Measurements from ENCODE around the gene AFDN. TPM values are rescaled to one million over a fixed set of nuclear protein-coding genes. Genes with fewer than 3 reads are reported as not detected.
"Not testable (repeated sequence)": the region's sequence is repeated elsewhere in the genome, so short reads cannot be mapped to it uniquely, and the experiment has no call there.

The AFDN gene
- total and polyA plus RNA-seq, 2 donors (not counting 1 experiment from before 2014, with no cell fraction given): 21.0 to 57.1 TPM

DNA sequence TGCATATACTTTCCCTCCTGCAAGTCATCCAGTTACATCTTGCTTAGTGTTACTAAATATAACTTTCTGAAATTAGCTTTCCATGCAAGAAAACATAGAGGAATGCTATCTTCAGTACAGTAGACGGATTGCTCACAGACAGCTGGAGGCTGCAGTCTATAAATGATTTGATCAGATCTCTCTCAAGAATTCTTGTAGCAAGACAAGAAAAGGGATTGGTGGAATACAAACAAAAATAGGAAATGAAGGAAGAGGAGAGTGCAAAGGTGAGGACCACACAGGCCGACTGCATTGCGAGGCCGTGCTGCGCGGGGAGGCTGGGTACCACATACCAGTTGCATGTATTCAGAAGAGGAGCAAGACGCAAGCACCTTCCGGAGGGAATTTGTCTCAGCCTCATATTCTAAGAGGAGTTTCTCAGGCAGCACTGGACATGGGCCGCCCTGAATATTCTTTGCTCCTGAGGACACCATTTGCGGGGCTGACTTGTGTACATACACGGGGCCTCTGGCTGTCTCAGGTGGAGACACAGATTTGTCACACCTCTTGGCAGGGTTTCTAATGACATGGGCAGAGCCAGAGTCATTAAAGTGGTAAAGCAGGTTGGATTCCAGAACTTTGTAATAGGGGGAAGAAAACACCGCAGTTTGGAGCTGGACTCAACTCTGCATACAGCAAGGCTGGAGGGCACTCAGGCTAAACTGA, 148.1 kb downstream of the AFDN start:
- no peak overlapping the region for H2AFZ ChIP-seq (ENCODE audit: low read length)
- H3K9me3 ChIP-seq (ENCODE audit: control insufficient read depth, insufficient read depth, low read depth, low read length): no peaks in the 10 kb centered on the region
- TF ChIP-seq, protein P1, sequence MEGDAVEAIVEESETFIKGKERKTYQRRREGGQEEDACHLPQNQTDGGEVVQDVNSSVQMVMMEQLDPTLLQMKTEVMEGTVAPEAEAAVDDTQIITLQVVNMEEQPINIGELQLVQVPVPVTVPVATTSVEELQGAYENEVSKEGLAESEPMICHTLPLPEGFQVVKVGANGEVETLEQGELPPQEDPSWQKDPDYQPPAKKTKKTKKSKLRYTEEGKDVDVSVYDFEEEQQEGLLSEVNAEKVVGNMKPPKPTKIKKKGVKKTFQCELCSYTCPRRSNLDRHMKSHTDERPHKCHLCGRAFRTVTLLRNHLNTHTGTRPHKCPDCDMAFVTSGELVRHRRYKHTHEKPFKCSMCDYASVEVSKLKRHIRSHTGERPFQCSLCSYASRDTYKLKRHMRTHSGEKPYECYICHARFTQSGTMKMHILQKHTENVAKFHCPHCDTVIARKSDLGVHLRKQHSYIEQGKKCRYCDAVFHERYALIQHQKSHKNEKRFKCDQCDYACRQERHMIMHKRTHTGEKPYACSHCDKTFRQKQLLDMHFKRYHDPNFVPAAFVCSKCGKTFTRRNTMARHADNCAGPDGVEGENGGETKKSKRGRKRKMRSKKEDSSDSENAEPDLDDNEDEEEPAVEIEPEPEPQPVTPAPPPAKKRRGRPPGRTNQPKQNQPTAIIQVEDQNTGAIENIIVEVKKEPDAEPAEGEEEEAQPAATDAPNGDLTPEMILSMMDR (conservative IDR thresholded peaks at IDR 0.05 in 1 of 2, IDR thresholded peaks at IDR 0.05 in 1 of 2; ENCODE audit: low read depth in 1 of 2, low read length in 2 of 2): no peak
- TF ChIP-seq EZH2 (IDR thresholded peaks at IDR 0.05; ENCODE audit: low read length, missing control alignments): no peak
- no peaks in the 10 kb centered on the region for H3K4me1 ChIP-seq (ENCODE audit: control insufficient read depth, extremely low read depth, insufficient read depth, low read length)
- no peaks in the 10 kb centered on the region for H3K27me3 ChIP-seq (ENCODE audit: control insufficient read depth, insufficient read depth, low read length)
- no peaks in the 10 kb centered on the region for H3K79me2 ChIP-seq (ENCODE audit: control insufficient read depth, insufficient read depth, low read length)
- no peaks in the 10 kb centered on the region for H4K20me1 ChIP-seq (ENCODE audit: control insufficient read depth, extremely low read depth, insufficient read depth, low read length)
- H3K4me2 ChIP-seq (ENCODE audit: extremely low read depth, insufficient read depth, low read length): no peak overlapping the region
- no peak overlapping the region for H3K27ac ChIP-seq (ENCODE audit: insufficient read depth, low read length)
- no peak overlapping the region for H3K9ac ChIP-seq (ENCODE audit: insufficient read depth, low read length)
- no peaks in the 10 kb centered on the region for H3K36me3 ChIP-seq (ENCODE audit: control insufficient read depth, insufficient read depth, low read length)
- no peak overlapping the region for H3K4me3 ChIP-seq (replicated peaks in 1 of 4; ENCODE audit: control extremely low read depth in 1 of 4, insufficient read depth in 1 of 4, low read depth in 3 of 4, low read length in 4 of 4)
- DNase-seq (ENCODE audit: low read depth in 2 of 2): peak in 1 of 2 donors; percentile 16

DNA sequence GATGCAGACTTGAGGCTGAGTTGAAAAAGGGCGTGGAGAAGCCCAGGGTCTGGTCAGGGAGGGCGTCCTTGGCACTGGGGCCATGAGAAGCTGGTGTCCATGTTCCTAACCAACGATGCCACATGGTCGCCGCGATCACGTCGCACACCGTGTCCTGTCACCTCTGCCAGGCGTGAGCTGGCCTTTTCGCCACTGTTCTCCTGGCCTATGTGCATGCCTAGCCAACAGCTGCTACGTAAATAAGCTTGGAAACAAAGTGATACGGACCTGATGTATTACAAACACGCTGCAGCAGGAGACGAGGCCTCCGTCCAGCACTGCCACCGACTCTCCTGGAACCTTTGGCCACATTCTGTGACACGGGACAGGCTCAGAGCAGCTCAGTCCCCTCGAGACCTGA, 148.7 kb downstream of the AFDN start:
- no peaks in the 10 kb centered on the region for H4K20me1 ChIP-seq (ENCODE audit: control insufficient read depth, extremely low read depth, insufficient read depth, low read length)
- no peak for DNase-seq (ENCODE audit: low read depth in 2 of 2)
- H3K27ac ChIP-seq (ENCODE audit: insufficient read depth, low read length): no peak overlapping the region
- H3K27me3 ChIP-seq (ENCODE audit: control insufficient read depth, insufficient read depth, low read length): no peaks in the 10 kb centered on the region
- no peak overlapping the region for H2AFZ ChIP-seq (ENCODE audit: low read length)
- no peak overlapping the region for H3K4me3 ChIP-seq (replicated peaks in 1 of 4; ENCODE audit: control extremely low read depth in 1 of 4, insufficient read depth in 1 of 4, low read depth in 3 of 4, low read length in 4 of 4)
- H3K4me2 ChIP-seq (ENCODE audit: extremely low read depth, insufficient read depth, low read length): no peak overlapping the region
- no peaks in the 10 kb centered on the region for H3K79me2 ChIP-seq (ENCODE audit: control insufficient read depth, insufficient read depth, low read length)
- H3K9ac ChIP-seq (ENCODE audit: insufficient read depth, low read length): no peak overlapping the region
- H3K9me3 ChIP-seq (ENCODE audit: control insufficient read depth, insufficient read depth, low read depth, low read length): no peaks in the 10 kb centered on the region
- no peaks in the 10 kb centered on the region for H3K36me3 ChIP-seq (ENCODE audit: control insufficient read depth, insufficient read depth, low read length)
- H3K4me1 ChIP-seq (ENCODE audit: control insufficient read depth, extremely low read depth, insufficient read depth, low read length): no peaks in the 10 kb centered on the region
- no peak for TF ChIP-seq EZH2 (IDR thresholded peaks at IDR 0.05; ENCODE audit: low read length, missing control alignments)
- TF ChIP-seq, protein P1 (conservative IDR thresholded peaks at IDR 0.05 in 1 of 2, IDR thresholded peaks at IDR 0.05 in 1 of 2; ENCODE audit: low read depth in 1 of 2, low read length in 2 of 2): no peak

DNA sequence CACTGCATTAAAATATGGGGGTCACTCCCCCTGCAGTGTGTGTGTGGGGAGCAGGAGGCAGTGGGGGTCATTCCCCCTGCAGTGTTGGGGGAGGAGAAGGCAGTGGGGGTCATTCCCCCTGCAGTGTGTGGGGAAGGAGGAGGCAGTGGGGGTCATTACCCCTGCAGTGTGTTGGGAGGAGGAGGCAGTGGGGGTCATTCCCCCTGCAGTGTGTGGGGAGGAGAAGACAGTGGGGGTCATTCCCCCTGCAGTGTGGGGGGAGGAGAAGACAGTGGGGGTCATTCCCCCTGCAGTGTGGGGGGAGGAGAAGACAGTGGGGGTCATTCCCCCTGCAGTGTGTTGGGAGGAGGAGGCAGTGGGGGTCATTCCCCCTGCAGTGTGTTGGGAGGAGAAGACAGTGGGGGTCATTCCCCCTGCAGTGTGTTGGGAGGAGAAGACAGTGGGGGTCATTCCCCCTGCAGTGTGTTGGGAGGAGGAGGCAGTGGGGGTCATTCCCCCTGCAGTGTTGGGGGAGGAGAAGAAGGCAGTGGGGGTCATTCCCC, 149.5 kb downstream of the AFDN start:
- H3K4me3 ChIP-seq (replicated peaks in 1 of 4; ENCODE audit: control extremely low read depth in 1 of 4, insufficient read depth in 1 of 4, low read depth in 3 of 4, low read length in 4 of 4); DNase-seq (ENCODE audit: low read depth in 2 of 2); H3K9me3 ChIP-seq (ENCODE audit: control insufficient read depth, insufficient read depth, low read depth, low read length); H3K27me3 ChIP-seq (ENCODE audit: control insufficient read depth, insufficient read depth, low read length); H3K4me1 ChIP-seq (ENCODE audit: control insufficient read depth, extremely low read depth, insufficient read depth, low read length); H3K27ac ChIP-seq (ENCODE audit: insufficient read depth, low read length); H4K20me1 ChIP-seq (ENCODE audit: control insufficient read depth, extremely low read depth, insufficient read depth, low read length); H3K9ac ChIP-seq (ENCODE audit: insufficient read depth, low read length); H3K36me3 ChIP-seq (ENCODE audit: control insufficient read depth, insufficient read depth, low read length); H3K79me2 ChIP-seq (ENCODE audit: control insufficient read depth, insufficient read depth, low read length); H3K4me2 ChIP-seq (ENCODE audit: extremely low read depth, insufficient read depth, low read length); H2AFZ ChIP-seq (ENCODE audit: low read length): not testable (repeated sequence)
